HG02840 (cell line): ENCODE data around the gene FGF9.

Experiments used
- ATAC-seq: cut with Tn5 transposase; IDR thresholded peaks from one replicate; pipeline ENCODE4 v1.9.1; 2021; ENCODE audit warnings: mild to moderate bottlenecking, moderate library complexity, moderate number of reproducible peaks; ENCODE audit not compliant: unreplicated experiment, low FRiP score

The FGF9 gene

DNA sequence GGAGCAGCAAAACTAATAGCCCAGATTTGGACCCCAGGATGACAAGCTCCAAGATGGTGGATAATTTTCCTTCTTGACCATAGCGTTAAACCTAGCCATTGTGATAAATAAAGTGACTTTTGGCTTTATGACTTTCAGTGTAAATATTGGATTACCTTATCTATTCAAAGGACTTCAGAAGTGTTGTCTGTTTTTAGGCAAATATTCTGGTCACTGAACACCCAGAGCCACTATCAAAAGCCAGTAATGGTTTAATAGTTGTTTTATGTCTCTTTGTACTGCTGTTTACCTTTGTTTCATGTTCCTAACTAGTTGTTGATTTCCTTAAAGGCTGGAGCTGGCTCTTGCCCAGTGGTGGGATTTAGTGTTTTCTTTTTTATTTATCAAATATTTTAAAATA is 81.6 kb downstream of the FGF9 start:
- ATAC-seq: no peak

DNA sequence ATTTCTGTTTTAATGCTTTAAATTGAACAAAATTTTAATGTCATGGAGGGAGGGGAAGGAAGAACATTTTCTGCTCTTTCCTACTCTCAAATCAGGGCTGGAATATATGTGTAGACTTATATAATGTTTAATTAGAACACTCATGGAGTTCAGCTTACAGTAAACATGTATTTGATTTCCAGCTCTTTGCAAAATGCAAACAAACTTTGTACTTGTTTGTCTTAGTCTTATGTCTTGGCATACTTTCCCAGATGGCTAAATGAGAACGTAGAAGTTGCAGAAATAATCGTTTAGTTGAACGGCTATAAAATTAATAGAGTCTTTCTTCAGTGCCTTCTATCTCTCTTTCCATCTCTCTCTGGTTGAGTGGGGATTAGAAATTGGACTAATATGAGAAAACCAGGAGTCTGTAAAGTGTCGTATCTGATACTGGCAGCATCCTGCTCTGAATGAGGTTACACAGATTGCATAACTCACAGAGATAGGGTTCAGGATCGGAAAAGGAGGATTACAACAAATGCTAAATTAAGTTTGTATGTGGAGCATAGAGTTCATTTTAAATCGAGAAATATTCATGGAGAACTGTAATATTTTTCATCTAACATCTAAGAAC is 82.3 kb downstream of the FGF9 start:
- ATAC-seq: no peak
